ENCODE data around the gene PWWP2B.

The PWWP2B gene

GRCh38 chr10:132363376-132363775 is 33.6 kb upstream of the PWWP2B start:
- no peak for TF ChIP-seq CTCF (IDR thresholded peaks at IDR 0.05; ENCODE audit: low read depth, low read length)
- DNase-seq (ENCODE audit: low read depth in 2 of 2) = no peak
- no peak overlapping the region for H3K4me3 ChIP-seq (replicated peaks in 1 of 2; ENCODE audit: low read depth in 2 of 2, low read length in 2 of 2)

GRCh38 chr10:132363921-132364593 is 32.9 kb upstream of the PWWP2B start:
- no peak overlapping the region for H3K4me3 ChIP-seq (replicated peaks in 1 of 2; ENCODE audit: low read depth in 2 of 2, low read length in 2 of 2)
- TF ChIP-seq CTCF (IDR thresholded peaks at IDR 0.05; ENCODE audit: low read depth, low read length) = no peak
- DNase-seq (ENCODE audit: low read depth in 2 of 2) = peak; percentile 31 to 42

- no peak for DNase-seq (ENCODE audit: low read depth in 2 of 2)
- no peak overlapping the region for H3K4me3 ChIP-seq (replicated peaks in 1 of 2; ENCODE audit: low read depth in 2 of 2, low read length in 2 of 2)
- TF ChIP-seq CTCF (IDR thresholded peaks at IDR 0.05; ENCODE audit: low read depth, low read length) = no peak
Observed at GRCh38 chr10:132364594-132364970, 32.4 kb upstream of the PWWP2B start.

- TF ChIP-seq CTCF (IDR thresholded peaks at IDR 0.05; ENCODE audit: low read depth, low read length) = no peak
- no peak overlapping the region for H3K4me3 ChIP-seq (replicated peaks in 1 of 2; ENCODE audit: low read depth in 2 of 2, low read length in 2 of 2)
- no peak for DNase-seq (ENCODE audit: low read depth in 2 of 2)
Observed at GRCh38 chr10:132365102-132365501, 31.9 kb upstream of the PWWP2B start.

GRCh38 chr10:132366006-132366405 is 31.0 kb upstream of the PWWP2B start:
- H3K4me3 ChIP-seq (replicated peaks in 1 of 2; ENCODE audit: low read depth in 2 of 2, low read length in 2 of 2) = no peak overlapping the region
- no peak for TF ChIP-seq CTCF (IDR thresholded peaks at IDR 0.05; ENCODE audit: low read depth, low read length)
- no peak for DNase-seq (ENCODE audit: low read depth in 2 of 2)

GRCh38 chr10:132366499-132366898 is 30.5 kb upstream of the PWWP2B start:
- no peak for DNase-seq (ENCODE audit: low read depth in 2 of 2)
- TF ChIP-seq CTCF (IDR thresholded peaks at IDR 0.05; ENCODE audit: low read depth, low read length) = no peak
- H3K4me3 ChIP-seq (replicated peaks in 1 of 2; ENCODE audit: low read depth in 2 of 2, low read length in 2 of 2) = no peak overlapping the region

- no peak for TF ChIP-seq CTCF (IDR thresholded peaks at IDR 0.05; ENCODE audit: low read depth, low read length)
- no peak for DNase-seq (ENCODE audit: low read depth in 2 of 2)
- no peak overlapping the region for H3K4me3 ChIP-seq (replicated peaks in 1 of 2; ENCODE audit: low read depth in 2 of 2, low read length in 2 of 2)
Observed at GRCh38 chr10:132368391-132368790, 28.6 kb upstream of the PWWP2B start.

Measured in cardiac fibroblast (primary cell).